ENCODE data around the gene NFIC.
"Not testable (repeated sequence)": the region's sequence is repeated elsewhere in the genome, so short reads cannot be mapped to it uniquely, and the experiment has no call there.

Gene NFIC

GRCh38 chr19:3505598-3506383 lies 139.4 kb downstream of the NFIC start, which contains the start of gene FZR1:
Gene FZR1 (plus strand): TSS chr19:3506311. CDS start chr19:3522990, 16,679 bp downstream.
- FAIRE-seq (no peak), DNase-seq (ENCODE audit: insufficient read length, low spot score) (peak; percentile 96)
- TF ChIP-seq POLR2A (IDR thresholded peaks at IDR 0.05; ENCODE audit: low read depth, low read length), result peak; percentile 46; the same call in 1 of the 2 replicates

- no peak for FAIRE-seq
- no peak; the same call in 1 of the 2 replicates for TF ChIP-seq POLR2A (IDR thresholded peaks at IDR 0.05; ENCODE audit: low read depth, low read length)
- peak; percentile 45 for DNase-seq (ENCODE audit: insufficient read length, low spot score)
Measured at GRCh38 chr19:3506384-3507340, 140.3 kb downstream of the NFIC start.

- DNase-seq (ENCODE audit: insufficient read length, low spot score) (no peak), FAIRE-seq (no peak)
- TF ChIP-seq POLR2A (IDR thresholded peaks at IDR 0.05; ENCODE audit: low read depth, low read length), result no peak
Measured at GRCh38 chr19:3507371-3508120, 141.2 kb downstream of the NFIC start.

GRCh38 chr19:3508121-3508661 lies 141.8 kb downstream of the NFIC start:
- not testable (repeated sequence) for DNase-seq (ENCODE audit: insufficient read length, low spot score); FAIRE-seq

GRCh38 chr19:3508771-3509535 lies 142.6 kb downstream of the NFIC start:
- no peak for FAIRE-seq
- TF ChIP-seq POLR2A (IDR thresholded peaks at IDR 0.05; ENCODE audit: low read depth, low read length), result no peak

GRCh38 chr19:3509566-3509989 lies 143.2 kb downstream of the NFIC start:
- no peak for TF ChIP-seq POLR2A (IDR thresholded peaks at IDR 0.05; ENCODE audit: low read depth, low read length)
- peak; percentile 69 for FAIRE-seq
- DNase-seq (ENCODE audit: insufficient read length, low spot score), result peak; percentile 91

More at GRCh38 chr19:3508771-3509535, 142.6 kb downstream of the NFIC start:
- DNase-seq (ENCODE audit: insufficient read length, low spot score), result no peak

- DNase-seq (ENCODE audit: insufficient read length, low spot score), result no peak
- FAIRE-seq, result no peak
- TF ChIP-seq POLR2A (IDR thresholded peaks at IDR 0.05; ENCODE audit: low read depth, low read length), result no peak
Measured at GRCh38 chr19:3510727-3511126, 144.3 kb downstream of the NFIC start.

- DNase-seq (ENCODE audit: insufficient read length, low spot score), result no peak
- no peak for TF ChIP-seq POLR2A (IDR thresholded peaks at IDR 0.05; ENCODE audit: low read depth, low read length)
- no peak for FAIRE-seq
Measured at GRCh38 chr19:3511506-3512251, 145.3 kb downstream of the NFIC start.

- DNase-seq (ENCODE audit: insufficient read length, low spot score) (no peak), FAIRE-seq (no peak)
- TF ChIP-seq POLR2A (IDR thresholded peaks at IDR 0.05; ENCODE audit: low read depth, low read length), result no peak
Measured at GRCh38 chr19:3512562-3513228, 146.3 kb downstream of the NFIC start.

- TF ChIP-seq POLR2A (IDR thresholded peaks at IDR 0.05; ENCODE audit: low read depth, low read length), result no peak
- FAIRE-seq, result no peak
Measured at GRCh38 chr19:3513229-3514140, 147.1 kb downstream of the NFIC start.

GRCh38 chr19:3514930-3515329 lies 148.5 kb downstream of the NFIC start:
- DNase-seq (ENCODE audit: insufficient read length, low spot score) (no peak), FAIRE-seq (no peak)
- TF ChIP-seq POLR2A (IDR thresholded peaks at IDR 0.05; ENCODE audit: low read depth, low read length), result no peak

More at GRCh38 chr19:3513229-3514140, 147.1 kb downstream of the NFIC start:
- no peak for DNase-seq (ENCODE audit: insufficient read length, low spot score)
